ENCODE results near the gene PARD3B.

PARD3B gene

GRCh38 chr2:204544961-204545860, at the start of gene PARD3B:
Gene PARD3B, plus strand, starts transcription at chr2:204545475. Its CDS starts 525 bp downstream, at chr2:204546000.
- DNase-seq, result peak; percentile 30

- no peak for DNase-seq
Measured at GRCh38 chr2:204496779-204497178, 48.5 kb upstream of the PARD3B start.

GRCh38 chr2:204497855-204498254, 47.4 kb upstream of the PARD3B start:
- no peak for DNase-seq

GRCh38 chr2:204498291-204498690, 47.0 kb upstream of the PARD3B start:
- no peak for DNase-seq

- DNase-seq, result no peak
Measured at GRCh38 chr2:204503869-204504268, 41.4 kb upstream of the PARD3B start.

DNA sequence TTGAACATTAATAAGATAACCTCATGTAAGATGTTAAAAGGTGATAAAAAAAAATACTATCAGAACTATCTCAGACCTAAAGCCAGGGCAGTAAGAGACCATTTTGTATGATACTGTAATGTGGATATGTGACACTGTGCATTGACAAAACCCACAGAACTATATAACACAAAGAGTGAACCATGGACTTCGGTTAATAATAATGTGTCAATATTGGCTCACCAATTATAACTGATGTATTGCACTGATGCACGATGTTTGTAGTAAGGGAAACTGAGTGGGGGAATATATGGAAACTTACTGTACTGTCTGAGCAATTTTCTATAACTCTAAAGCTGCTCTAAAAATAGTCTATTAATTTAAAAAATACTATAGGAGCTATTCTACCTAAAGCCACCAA, 40.7 kb upstream of the PARD3B start:
- no peak for DNase-seq

GRCh38 chr2:204505488-204505887, 39.8 kb upstream of the PARD3B start:
- no peak for DNase-seq

- no peak for DNase-seq
Measured at GRCh38 chr2:204505946-204506345, 39.3 kb upstream of the PARD3B start.

DNA sequence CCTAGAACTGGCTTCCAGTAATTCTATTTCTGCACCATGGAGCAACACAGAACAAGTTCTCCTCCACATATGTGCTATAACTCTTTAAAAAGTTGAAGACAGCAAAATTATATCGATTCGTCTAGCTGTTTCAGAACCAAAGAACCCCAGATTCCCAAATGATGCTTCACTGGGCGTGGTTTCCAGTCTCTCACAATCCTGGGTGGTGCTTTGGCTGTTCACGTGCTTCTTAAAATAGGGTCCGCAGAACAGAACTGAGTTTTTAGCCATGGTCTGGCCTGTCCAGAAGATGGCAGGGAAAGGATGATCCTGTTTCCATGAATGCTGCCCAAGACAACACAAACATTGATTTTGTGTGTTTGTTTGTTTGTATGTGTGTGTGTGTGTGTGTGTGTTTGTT, 37.6 kb upstream of the PARD3B start:
- no peak for DNase-seq

GRCh38 chr2:204510709-204511420, 34.4 kb upstream of the PARD3B start:
- no peak for DNase-seq

- DNase-seq, result no peak
Measured at GRCh38 chr2:204514439-204514838, 30.8 kb upstream of the PARD3B start.

DNA sequence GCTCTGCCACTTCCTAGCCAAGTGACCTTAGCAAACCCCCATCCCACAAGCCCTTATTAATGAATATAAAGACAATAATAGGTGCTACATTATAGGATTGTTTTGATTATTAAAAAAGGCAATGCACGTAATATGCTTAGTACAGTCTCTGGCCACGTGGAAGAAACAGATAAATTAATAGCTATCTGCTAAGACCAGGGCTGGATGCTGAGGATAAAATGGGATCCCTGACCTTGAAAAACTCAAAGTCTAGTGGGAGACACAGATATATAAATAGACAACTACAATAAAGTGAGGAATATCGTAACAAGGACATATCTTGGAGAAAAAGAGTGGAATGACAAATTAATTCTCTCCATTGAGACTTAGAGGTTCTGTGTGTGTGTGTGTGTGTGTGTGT, 29.9 kb upstream of the PARD3B start:
- DNase-seq, result no peak

DNA sequence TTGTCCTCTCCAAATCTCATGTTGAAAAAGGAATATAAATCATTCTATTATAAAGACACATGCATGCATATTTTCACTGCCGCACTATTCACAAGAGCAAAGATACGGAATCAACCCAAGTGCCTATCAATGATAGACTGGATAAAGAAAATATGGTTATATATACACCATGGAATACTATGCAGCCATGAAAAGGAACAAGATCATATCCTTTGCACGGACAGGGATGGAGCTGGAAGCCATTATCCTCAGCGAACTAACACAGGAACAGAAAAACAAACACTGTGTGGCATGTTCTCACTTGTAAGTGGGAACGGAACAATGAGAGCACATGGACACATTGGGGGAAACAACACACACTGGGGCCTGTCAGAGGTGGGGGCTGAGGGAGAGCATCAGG, 28.1 kb upstream of the PARD3B start:
- no peak for DNase-seq

GRCh38 chr2:204529795-204530463, 15.3 kb upstream of the PARD3B start:
- no peak for DNase-seq

- no peak for DNase-seq
Measured at GRCh38 chr2:204530464-204530805, 14.8 kb upstream of the PARD3B start.

GRCh38 chr2:204533629-204534370, 11.5 kb upstream of the PARD3B start:
- DNase-seq, result no peak

GRCh38 chr2:204535356-204535755, 9.9 kb upstream of the PARD3B start:
- DNase-seq, result no peak

GRCh38 chr2:204535764-204536163, 9.5 kb upstream of the PARD3B start:
- no peak for DNase-seq

GRCh38 chr2:204538182-204539018, 6.9 kb upstream of the PARD3B start:
- DNase-seq, result no peak

GRCh38 chr2:204539019-204539385, 6.3 kb upstream of the PARD3B start:
- no peak for DNase-seq

DNA sequence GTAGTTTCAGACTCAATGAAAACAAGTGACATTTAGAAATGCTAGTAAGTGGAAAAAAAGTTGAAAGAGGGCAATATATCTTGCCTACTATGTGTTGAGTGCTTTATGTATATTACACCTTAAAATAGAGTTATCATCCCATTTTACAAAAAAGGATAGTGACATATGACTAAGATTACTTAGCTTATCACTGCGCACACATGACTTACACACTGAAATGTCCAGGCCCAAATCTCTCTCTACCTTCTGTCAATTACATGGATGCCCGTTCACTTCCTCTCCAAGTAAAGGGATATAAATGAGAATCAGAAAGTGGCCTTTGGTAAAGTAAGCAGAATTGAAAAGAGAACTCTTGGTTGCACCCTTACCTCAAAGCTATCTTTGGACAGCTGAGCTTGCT, 3.6 kb upstream of the PARD3B start:
- no peak for DNase-seq

GRCh38 chr2:204542982-204543608, 2.2 kb upstream of the PARD3B start:
- no peak for DNase-seq
